ENCODE data around the gene SORCS3. TPM values are rescaled to one million over a fixed set of nuclear protein-coding genes. Genes with fewer than 3 reads are reported as not detected.

The SORCS3 gene
- total RNA-seq, 3 donors from 2014 or later (not counting 1 experiment from before 2014, with no cell fraction given), result 0.05 to 0.09 TPM; not detected in 1

- H3K36me3 ChIP-seq (ENCODE audit: control insufficient read depth, insufficient read depth, low read length), result no peaks in the 10 kb centered on the region
- intact Hi-C loops (cut with micrococcal nuclease), result no loop called here
- DNase-seq, result no peak
- H3K36me3 Mint-ChIP-seq, result no peaks in the 10 kb centered on the region
- H3K4me3 Mint-ChIP-seq, result no peak overlapping the region
- H3K4me1 ChIP-seq (ENCODE audit: control insufficient read depth, insufficient read depth, low read length), result no peaks in the 10 kb centered on the region
- no peak overlapping the region for H3K4me3 ChIP-seq (ENCODE audit: low read length)
- peaks cover 0 to 3% of the 10 kb centered on the region in 2 donors for H3K27me3 Mint-ChIP-seq (ENCODE audit: low read depth in 2 of 2)
- no peak for ATAC-seq
- H3K9me3 ChIP-seq (ENCODE audit: control insufficient read depth, insufficient read depth, low read length), result no peaks in the 10 kb centered on the region
- no peaks in the 10 kb centered on the region for H3K4me1 Mint-ChIP-seq
- no peak for TF ChIP-seq CTCF (IDR thresholded peaks at IDR 0.05)
- H3K27ac ChIP-seq (ENCODE audit: low read length), result no peak overlapping the region
- H3K27me3 ChIP-seq (ENCODE audit: control insufficient read depth, insufficient read depth, low read length), result no peaks in the 10 kb centered on the region
- no peak overlapping the region for H3K27ac Mint-ChIP-seq
- peaks cover 0 to 4% of the 10 kb centered on the region in 2 donors for H3K9me3 Mint-ChIP-seq
- 86% methylated on average over 1 of the region's 1 CpG for WGBS (ENCODE audit: insufficient coverage)
Observed at GRCh38 chr10:104834580-104834979, 193.5 kb downstream of the SORCS3 start.

GRCh38 chr10:104835422-104835821 lies 194.3 kb downstream of the SORCS3 start:
- H3K27ac Mint-ChIP-seq, result no peak overlapping the region
- no peak for ATAC-seq
- H3K4me3 Mint-ChIP-seq, result no peak overlapping the region
- peaks cover 0 to 4% of the 10 kb centered on the region in 2 donors for H3K9me3 Mint-ChIP-seq
- Histone ChIP-seq H3K36me3 (ENCODE audit: control insufficient read depth, insufficient read depth, low read length) (no peaks in the 10 kb centered on the region), H3K9me3 (ENCODE audit: control insufficient read depth, insufficient read depth, low read length) (no peaks in the 10 kb centered on the region), H3K27me3 (ENCODE audit: control insufficient read depth, insufficient read depth, low read length) (no peaks in the 10 kb centered on the region), H3K27ac (ENCODE audit: low read length) (no peak overlapping the region), H3K4me1 (ENCODE audit: control insufficient read depth, insufficient read depth, low read length) (no peaks in the 10 kb centered on the region), H3K4me3 (ENCODE audit: low read length) (no peak overlapping the region)
- intact Hi-C loops (cut with micrococcal nuclease), result no loop called here
- peaks cover 0 to 3% of the 10 kb centered on the region in 2 donors for H3K27me3 Mint-ChIP-seq (ENCODE audit: low read depth in 2 of 2)
- WGBS (ENCODE audit: insufficient coverage), result 40% methylated on average over 2 of the region's 2 CpGs
- H3K4me1 Mint-ChIP-seq, result no peaks in the 10 kb centered on the region
- no peak for DNase-seq
- no peaks in the 10 kb centered on the region for H3K36me3 Mint-ChIP-seq
- no peak for TF ChIP-seq CTCF (IDR thresholded peaks at IDR 0.05)

- DNase-seq (no peak), ATAC-seq (no peak)
- Mint-ChIP-seq H3K9me3 (no peaks in the 10 kb centered on the region), H3K36me3 (no peaks in the 10 kb centered on the region), H3K27me3 (ENCODE audit: low read depth in 2 of 2) (peaks cover 0 to 3% of the 10 kb centered on the region in 2 donors), H3K4me3 (no peak overlapping the region), H3K27ac (no peak overlapping the region), H3K4me1 (no peaks in the 10 kb centered on the region)
- Histone ChIP-seq H3K9me3 (ENCODE audit: control insufficient read depth, insufficient read depth, low read length) (no peaks in the 10 kb centered on the region), H3K4me1 (ENCODE audit: control insufficient read depth, insufficient read depth, low read length) (no peaks in the 10 kb centered on the region), H3K36me3 (ENCODE audit: control insufficient read depth, insufficient read depth, low read length) (no peaks in the 10 kb centered on the region), H3K27ac (ENCODE audit: low read length) (no peak overlapping the region), H3K27me3 (ENCODE audit: control insufficient read depth, insufficient read depth, low read length) (no peaks in the 10 kb centered on the region), H3K4me3 (ENCODE audit: low read length) (no peak overlapping the region)
- TF ChIP-seq CTCF (IDR thresholded peaks at IDR 0.05), result no peak
- 86% methylated on average over 3 of the region's 3 CpGs for WGBS (ENCODE audit: insufficient coverage)
- intact Hi-C loops (cut with micrococcal nuclease), result no loop called here
Observed at GRCh38 chr10:104842704-104843103, 201.6 kb downstream of the SORCS3 start.

- intact Hi-C loops (cut with micrococcal nuclease), result no loop called here
- Mint-ChIP-seq H3K4me3 (no peak overlapping the region), H3K27ac (no peak overlapping the region), H3K9me3 (no peaks in the 10 kb centered on the region), H3K36me3 (no peaks in the 10 kb centered on the region), H3K27me3 (ENCODE audit: low read depth in 2 of 2) (peaks cover 0 to 3% of the 10 kb centered on the region in 2 donors), H3K4me1 (no peaks in the 10 kb centered on the region)
- no peaks in the 10 kb centered on the region for H3K36me3 ChIP-seq (ENCODE audit: control insufficient read depth, insufficient read depth, low read length)
- no peak overlapping the region for H3K27ac ChIP-seq (ENCODE audit: low read length)
- WGBS (ENCODE audit: insufficient coverage), result 75% methylated on average over 3 of the region's 3 CpGs
- no peaks in the 10 kb centered on the region for H3K4me1 ChIP-seq (ENCODE audit: control insufficient read depth, insufficient read depth, low read length)
- DNase-seq (no peak), ATAC-seq (no peak)
- H3K27me3 ChIP-seq (ENCODE audit: control insufficient read depth, insufficient read depth, low read length), result no peaks in the 10 kb centered on the region
- TF ChIP-seq CTCF (IDR thresholded peaks at IDR 0.05), result no peak
- no peak overlapping the region for H3K4me3 ChIP-seq (ENCODE audit: low read length)
- no peaks in the 10 kb centered on the region for H3K9me3 ChIP-seq (ENCODE audit: control insufficient read depth, insufficient read depth, low read length)
Observed at GRCh38 chr10:104844073-104844472, 203.0 kb downstream of the SORCS3 start.

All from natural killer cell (primary cell).